WTC11 (cell line): ENCODE results near the gene GDF7.

Experiments used
- ATF1 ChIP-seq: sonication (generic); formaldehyde crosslinking; IDR thresholded peaks from 2 replicates; pipeline ENCODE4 v1.8.1; 2023; ENCODE audit warnings: mild to moderate bottlenecking, moderate library complexity, missing genetic modification reagents
- CREM ChIP-seq: sonication (generic); formaldehyde crosslinking; IDR thresholded peaks from 2 replicates; pipeline ENCODE4 v1.8.1; 2022; ENCODE audit warnings: mild to moderate bottlenecking, missing genetic modification reagents, moderate library complexity
- ZBTB21 ChIP-seq: sonication (generic); formaldehyde crosslinking; IDR thresholded peaks from 2 replicates; pipeline ENCODE4 v1.8.1; 2023; ENCODE audit warnings: mild to moderate bottlenecking, missing genetic modification reagents, borderline replicate concordance
- TF ChIP-seq, protein P1 (sequence below): fragments of 200-600 bp; IDR thresholded peaks from 2 replicates; pipeline ENCODE4 v1.8.0; 2022; ENCODE audit warnings: antibody characterized with exemption
- TF ChIP-seq, protein P2 (sequence below): sonication (generic); formaldehyde crosslinking; IDR thresholded peaks from 2 replicates; pipeline ENCODE4 v1.8.0; 2022; ENCODE audit warnings: mild to moderate bottlenecking, missing genetic modification reagents
- TF ChIP-seq, protein P3 (sequence below): sonication (generic); formaldehyde crosslinking; IDR thresholded peaks from 2 replicates; pipeline ENCODE4 v1.8.0; 2023; ENCODE audit warnings: missing genetic modification reagents
- TF ChIP-seq, protein P4 (sequence below): sonication (generic); formaldehyde crosslinking; IDR thresholded peaks from 2 replicates; pipeline ENCODE4 v1.8.1; 2023; ENCODE audit warnings: mild to moderate bottlenecking, missing genetic modification reagents, moderate library complexity
- TF ChIP-seq, protein P5 (sequence below): sonication (generic); formaldehyde crosslinking; IDR thresholded peaks from 2 replicates; pipeline ENCODE4 v1.8.0; 2022; ENCODE audit warnings: mild to moderate bottlenecking, missing genetic modification reagents
- TF ChIP-seq, protein P6 (sequence below): fragments of 250-450 bp; sonication (Bioruptor Pico); IDR thresholded peaks from 2 replicates; pipeline ENCODE4 v1.9.0; 2021; ENCODE audit warnings: mild to moderate bottlenecking
- TF ChIP-seq, protein P7 (sequence below): sonication (generic); formaldehyde crosslinking; IDR thresholded peaks from 2 replicates; pipeline ENCODE4 v1.8.0; 2022; ENCODE audit warnings: mild to moderate bottlenecking, missing genetic modification reagents

DNA sequence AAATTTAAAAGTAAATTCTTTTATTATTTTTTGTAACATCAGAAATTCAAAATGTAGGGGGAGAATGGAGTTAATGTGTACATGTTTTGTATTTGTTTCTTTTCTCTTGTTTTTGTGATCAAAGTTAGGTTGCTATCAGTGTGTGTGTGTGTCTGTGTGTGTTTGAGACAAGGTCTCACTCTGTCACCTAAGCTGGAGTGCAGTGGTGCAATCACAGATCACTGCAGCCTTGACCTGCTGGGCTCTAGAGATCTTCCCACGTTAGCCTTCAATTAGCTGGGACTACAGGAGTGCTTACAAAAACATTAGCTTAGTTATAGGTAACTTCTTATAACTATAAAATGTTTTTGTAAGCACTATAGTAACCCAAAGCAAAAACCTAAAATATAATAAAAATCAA lies 50.7 kb downstream of the GDF7 start:
- TF ChIP-seq, protein P1, sequence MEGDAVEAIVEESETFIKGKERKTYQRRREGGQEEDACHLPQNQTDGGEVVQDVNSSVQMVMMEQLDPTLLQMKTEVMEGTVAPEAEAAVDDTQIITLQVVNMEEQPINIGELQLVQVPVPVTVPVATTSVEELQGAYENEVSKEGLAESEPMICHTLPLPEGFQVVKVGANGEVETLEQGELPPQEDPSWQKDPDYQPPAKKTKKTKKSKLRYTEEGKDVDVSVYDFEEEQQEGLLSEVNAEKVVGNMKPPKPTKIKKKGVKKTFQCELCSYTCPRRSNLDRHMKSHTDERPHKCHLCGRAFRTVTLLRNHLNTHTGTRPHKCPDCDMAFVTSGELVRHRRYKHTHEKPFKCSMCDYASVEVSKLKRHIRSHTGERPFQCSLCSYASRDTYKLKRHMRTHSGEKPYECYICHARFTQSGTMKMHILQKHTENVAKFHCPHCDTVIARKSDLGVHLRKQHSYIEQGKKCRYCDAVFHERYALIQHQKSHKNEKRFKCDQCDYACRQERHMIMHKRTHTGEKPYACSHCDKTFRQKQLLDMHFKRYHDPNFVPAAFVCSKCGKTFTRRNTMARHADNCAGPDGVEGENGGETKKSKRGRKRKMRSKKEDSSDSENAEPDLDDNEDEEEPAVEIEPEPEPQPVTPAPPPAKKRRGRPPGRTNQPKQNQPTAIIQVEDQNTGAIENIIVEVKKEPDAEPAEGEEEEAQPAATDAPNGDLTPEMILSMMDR: no peak
- TF ChIP-seq, protein P2, sequence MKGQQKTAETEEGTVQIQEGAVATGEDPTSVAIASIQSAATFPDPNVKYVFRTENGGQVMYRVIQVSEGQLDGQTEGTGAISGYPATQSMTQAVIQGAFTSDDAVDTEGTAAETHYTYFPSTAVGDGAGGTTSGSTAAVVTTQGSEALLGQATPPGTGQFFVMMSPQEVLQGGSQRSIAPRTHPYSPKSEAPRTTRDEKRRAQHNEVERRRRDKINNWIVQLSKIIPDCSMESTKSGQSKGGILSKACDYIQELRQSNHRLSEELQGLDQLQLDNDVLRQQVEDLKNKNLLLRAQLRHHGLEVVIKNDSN (CRISPR knock-in tag): no peak
- no peak for TF ChIP-seq ZBTB21 (CRISPR knock-in tag)
- TF ChIP-seq, protein P3, sequence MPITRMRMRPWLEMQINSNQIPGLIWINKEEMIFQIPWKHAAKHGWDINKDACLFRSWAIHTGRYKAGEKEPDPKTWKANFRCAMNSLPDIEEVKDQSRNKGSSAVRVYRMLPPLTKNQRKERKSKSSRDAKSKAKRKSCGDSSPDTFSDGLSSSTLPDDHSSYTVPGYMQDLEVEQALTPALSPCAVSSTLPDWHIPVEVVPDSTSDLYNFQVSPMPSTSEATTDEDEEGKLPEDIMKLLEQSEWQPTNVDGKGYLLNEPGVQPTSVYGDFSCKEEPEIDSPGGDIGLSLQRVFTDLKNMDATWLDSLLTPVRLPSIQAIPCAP (CRISPR knock-in tag): no peak
- TF ChIP-seq, protein P4, sequence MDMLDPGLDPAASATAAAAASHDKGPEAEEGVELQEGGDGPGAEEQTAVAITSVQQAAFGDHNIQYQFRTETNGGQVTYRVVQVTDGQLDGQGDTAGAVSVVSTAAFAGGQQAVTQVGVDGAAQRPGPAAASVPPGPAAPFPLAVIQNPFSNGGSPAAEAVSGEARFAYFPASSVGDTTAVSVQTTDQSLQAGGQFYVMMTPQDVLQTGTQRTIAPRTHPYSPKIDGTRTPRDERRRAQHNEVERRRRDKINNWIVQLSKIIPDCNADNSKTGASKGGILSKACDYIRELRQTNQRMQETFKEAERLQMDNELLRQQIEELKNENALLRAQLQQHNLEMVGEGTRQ: no peak
- TF ChIP-seq ATF1 (CRISPR knock-in tag): no peak
- TF ChIP-seq CREM (CRISPR knock-in tag): no peak
- TF ChIP-seq, protein P5, sequence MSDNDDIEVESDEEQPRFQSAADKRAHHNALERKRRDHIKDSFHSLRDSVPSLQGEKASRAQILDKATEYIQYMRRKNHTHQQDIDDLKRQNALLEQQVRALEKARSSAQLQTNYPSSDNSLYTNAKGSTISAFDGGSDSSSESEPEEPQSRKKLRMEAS (CRISPR knock-in tag): no peak
- TF ChIP-seq, protein P6, sequence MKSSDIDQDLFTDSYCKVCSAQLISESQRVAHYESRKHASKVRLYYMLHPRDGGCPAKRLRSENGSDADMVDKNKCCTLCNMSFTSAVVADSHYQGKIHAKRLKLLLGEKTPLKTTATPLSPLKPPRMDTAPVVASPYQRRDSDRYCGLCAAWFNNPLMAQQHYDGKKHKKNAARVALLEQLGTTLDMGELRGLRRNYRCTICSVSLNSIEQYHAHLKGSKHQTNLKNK: no peak
- TF ChIP-seq, protein P7, sequence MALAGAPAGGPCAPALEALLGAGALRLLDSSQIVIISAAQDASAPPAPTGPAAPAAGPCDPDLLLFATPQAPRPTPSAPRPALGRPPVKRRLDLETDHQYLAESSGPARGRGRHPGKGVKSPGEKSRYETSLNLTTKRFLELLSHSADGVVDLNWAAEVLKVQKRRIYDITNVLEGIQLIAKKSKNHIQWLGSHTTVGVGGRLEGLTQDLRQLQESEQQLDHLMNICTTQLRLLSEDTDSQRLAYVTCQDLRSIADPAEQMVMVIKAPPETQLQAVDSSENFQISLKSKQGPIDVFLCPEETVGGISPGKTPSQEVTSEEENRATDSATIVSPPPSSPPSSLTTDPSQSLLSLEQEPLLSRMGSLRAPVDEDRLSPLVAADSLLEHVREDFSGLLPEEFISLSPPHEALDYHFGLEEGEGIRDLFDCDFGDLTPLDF (CRISPR knock-in tag): no peak
